ENCODE results near the gene OXNAD1.

The OXNAD1 gene, protein sequence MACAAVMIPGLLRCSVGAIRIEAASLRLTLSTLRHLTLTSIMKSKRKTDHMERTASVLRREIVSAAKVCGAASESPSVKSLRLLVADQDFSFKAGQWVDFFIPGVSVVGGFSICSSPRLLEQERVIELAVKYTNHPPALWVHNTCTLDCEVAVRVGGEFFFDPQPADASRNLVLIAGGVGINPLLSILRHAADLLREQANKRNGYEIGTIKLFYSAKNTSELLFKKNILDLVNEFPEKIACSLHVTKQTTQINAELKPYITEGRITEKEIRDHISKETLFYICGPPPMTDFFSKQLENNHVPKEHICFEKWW

DNA sequence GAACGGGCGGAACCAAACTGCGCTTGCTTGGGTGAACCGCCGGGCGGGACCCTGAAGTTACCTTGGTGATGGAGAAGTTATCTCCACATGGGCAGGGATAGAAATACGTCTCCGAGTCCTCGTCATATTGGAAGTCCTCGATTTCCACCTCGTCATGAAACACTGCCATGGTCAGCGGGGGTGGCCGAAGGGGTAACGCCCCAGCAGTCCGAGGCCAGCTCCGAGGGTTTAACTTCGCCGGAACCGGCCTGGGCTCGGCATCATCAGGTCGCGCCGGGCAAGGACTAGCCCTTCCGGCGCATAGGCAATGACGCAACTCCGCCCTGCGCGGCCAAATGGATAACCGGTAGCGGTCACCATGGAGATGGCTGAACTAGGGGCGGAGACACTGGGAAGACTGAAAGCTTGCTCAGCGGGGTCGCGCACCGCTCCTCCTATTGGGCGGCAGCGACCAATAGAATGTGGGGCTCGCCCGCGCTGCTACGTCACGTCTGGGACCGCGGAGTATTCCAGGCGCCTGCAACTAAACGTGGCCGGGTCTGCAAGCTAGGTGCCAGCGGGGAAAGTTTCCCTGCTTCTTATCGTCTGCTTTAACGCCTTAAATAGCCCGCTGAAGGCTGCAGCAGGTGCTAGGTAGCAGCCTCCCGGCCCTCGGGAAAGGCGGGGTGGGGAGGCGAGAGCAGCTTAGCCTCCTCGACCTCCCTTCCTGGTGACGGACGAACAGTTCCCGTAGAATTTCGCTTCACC lies at the start of gene OXNAD1, which contains the start of gene DPH3:
Gene OXNAD1 (plus strand): TSS at position 505 of the 747 bp plus-strand sequence. CDS start 5,741 bp downstream, outside the sequence.
Gene DPH3 (minus strand): TSS at position 236 of the 747 bp plus-strand sequence. CDS start 67 bp downstream, at position 169.
- no peaks in the 10 kb centered on the region for H3K9me3 Mint-ChIP-seq
- peaks cover 5% of the 10 kb centered on the region for H3K36me3 Mint-ChIP-seq (ENCODE audit: low read depth)
- peak; percentile 99 for DNase-seq (ENCODE audit: low spot score)
- peaks cover 22% of the 10 kb centered on the region for H3K4me1 Mint-ChIP-seq (ENCODE audit: low read depth)
- H3K27me3 Mint-ChIP-seq (ENCODE audit: low read depth), result no peaks in the 10 kb centered on the region
- H3K27ac Mint-ChIP-seq, result peak within 1 kb of the TSS; percentile 99
- peak within 1 kb of the TSS; percentile 98 for H3K4me3 Mint-ChIP-seq

DNA sequence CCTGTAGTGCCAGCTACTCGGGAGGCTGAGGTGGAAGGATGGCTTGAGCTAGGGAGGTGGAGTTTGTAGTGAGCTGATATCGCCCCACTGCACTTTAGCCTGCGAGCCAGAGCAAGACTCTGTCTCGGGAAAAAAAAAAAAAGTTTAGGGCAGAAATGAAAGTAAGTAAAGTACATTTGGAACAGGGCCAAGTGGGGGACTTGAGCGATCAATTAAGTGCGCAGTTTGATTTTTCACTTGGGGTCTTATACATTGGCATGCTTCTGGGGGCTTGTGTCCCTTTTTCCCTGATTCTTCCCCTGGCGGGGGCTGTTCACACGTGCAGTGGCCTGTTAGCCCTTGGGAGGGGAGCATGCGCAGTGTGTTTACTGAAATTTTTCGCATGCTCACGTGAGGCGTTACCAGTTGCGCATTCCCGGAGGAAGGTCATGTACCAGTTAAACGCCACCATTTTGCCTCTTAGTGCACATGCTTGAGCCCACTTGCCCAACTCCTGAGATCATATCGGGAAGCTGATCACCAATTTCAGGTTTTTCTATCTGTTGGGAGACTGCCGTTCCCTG lies 48.6 kb upstream of the OXNAD1 start:
- Mint-ChIP-seq H3K27me3 (ENCODE audit: low read depth) (peaks cover 4% of the 10 kb centered on the region), H3K9me3 (no peaks in the 10 kb centered on the region), H3K4me3 (no peak overlapping the region), H3K36me3 (ENCODE audit: low read depth) (no peaks in the 10 kb centered on the region), H3K4me1 (ENCODE audit: low read depth) (no peaks in the 10 kb centered on the region), H3K27ac (no peak overlapping the region)
- no peak for DNase-seq (ENCODE audit: low spot score)

DNA sequence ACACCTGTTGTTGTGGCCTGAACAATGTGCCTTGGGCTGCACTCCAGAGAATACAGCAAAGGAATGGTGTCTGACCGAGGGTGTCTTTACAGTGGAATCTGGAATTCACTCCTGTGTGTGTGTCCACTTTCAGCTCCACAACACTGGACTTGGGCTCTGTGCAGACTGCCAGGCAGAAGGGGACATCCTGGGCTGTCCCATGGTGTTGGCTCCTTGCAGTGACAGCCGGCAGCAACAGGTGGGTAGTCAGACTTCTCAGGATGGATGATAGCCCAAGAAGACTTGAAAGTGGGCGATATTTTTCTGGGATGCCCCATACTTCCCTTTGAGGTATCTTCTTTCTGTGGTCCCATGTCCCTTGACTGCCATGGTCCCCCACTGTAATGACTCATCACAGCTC lies 45.2 kb upstream of the OXNAD1 start:
- Mint-ChIP-seq H3K27ac (no peak overlapping the region), H3K36me3 (ENCODE audit: low read depth) (no peaks in the 10 kb centered on the region), H3K4me3 (no peak overlapping the region), H3K9me3 (no peaks in the 10 kb centered on the region), H3K27me3 (ENCODE audit: low read depth) (peaks cover 4% of the 10 kb centered on the region), H3K4me1 (ENCODE audit: low read depth) (peaks cover 3% of the 10 kb centered on the region)
- no peak for DNase-seq (ENCODE audit: low spot score)

GRCh38 chr3:16221990-16222389 lies 43.0 kb upstream of the OXNAD1 start:
- no peaks in the 10 kb centered on the region for H3K9me3 Mint-ChIP-seq
- peaks cover 4% of the 10 kb centered on the region for H3K27me3 Mint-ChIP-seq (ENCODE audit: low read depth)

GRCh38 chr3:16222547-16222946 lies 42.5 kb upstream of the OXNAD1 start:
- peaks cover 3% of the 10 kb centered on the region for H3K4me1 Mint-ChIP-seq (ENCODE audit: low read depth)
- H3K27me3 Mint-ChIP-seq (ENCODE audit: low read depth), result peaks cover 4% of the 10 kb centered on the region
- no peak overlapping the region for H3K4me3 Mint-ChIP-seq
- no peak overlapping the region for H3K27ac Mint-ChIP-seq
- no peak for DNase-seq (ENCODE audit: low spot score)
- no peaks in the 10 kb centered on the region for H3K9me3 Mint-ChIP-seq
- H3K36me3 Mint-ChIP-seq (ENCODE audit: low read depth), result no peaks in the 10 kb centered on the region

More at GRCh38 chr3:16221990-16222389, 43.0 kb upstream of the OXNAD1 start:
- Mint-ChIP-seq H3K36me3 (ENCODE audit: low read depth) (no peaks in the 10 kb centered on the region), H3K4me1 (ENCODE audit: low read depth) (peaks cover 3% of the 10 kb centered on the region), H3K4me3 (no peak overlapping the region), H3K27ac (no peak overlapping the region)
- DNase-seq (ENCODE audit: low spot score), result no peak

GRCh38 chr3:16224325-16224724 lies 40.7 kb upstream of the OXNAD1 start:
- H3K27me3 Mint-ChIP-seq (ENCODE audit: low read depth), result peaks cover 7% of the 10 kb centered on the region
- peaks cover 3% of the 10 kb centered on the region for H3K4me1 Mint-ChIP-seq (ENCODE audit: low read depth)
- H3K36me3 Mint-ChIP-seq (ENCODE audit: low read depth), result no peaks in the 10 kb centered on the region
- no peak overlapping the region for H3K27ac Mint-ChIP-seq
- no peaks in the 10 kb centered on the region for H3K9me3 Mint-ChIP-seq
- DNase-seq (ENCODE audit: low spot score), result no peak
- no peak overlapping the region for H3K4me3 Mint-ChIP-seq

DNA sequence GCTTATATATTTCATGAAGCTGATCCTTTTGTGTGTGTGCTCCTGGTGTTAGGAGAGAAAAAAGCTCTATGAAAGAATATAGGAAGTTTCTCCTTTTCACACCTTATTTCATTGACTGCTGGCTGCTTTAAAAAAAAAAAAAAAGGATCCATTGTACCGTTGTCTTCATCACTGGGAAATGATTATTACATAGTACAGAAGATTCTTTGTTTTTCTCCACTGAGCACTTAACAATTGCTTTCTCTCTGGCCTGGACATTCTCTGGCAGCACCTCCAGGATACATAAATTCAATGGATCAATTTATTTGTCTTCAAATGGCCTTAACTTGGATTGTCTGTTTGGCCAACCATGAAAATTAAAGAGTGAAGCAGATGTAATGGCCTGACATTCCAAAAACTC lies 37.4 kb upstream of the OXNAD1 start:
- peaks cover 7% of the 10 kb centered on the region for H3K27me3 Mint-ChIP-seq (ENCODE audit: low read depth)
- H3K9me3 Mint-ChIP-seq, result no peaks in the 10 kb centered on the region
- no peak for DNase-seq (ENCODE audit: low spot score)
- no peak overlapping the region for H3K4me3 Mint-ChIP-seq
- H3K36me3 Mint-ChIP-seq (ENCODE audit: low read depth), result no peaks in the 10 kb centered on the region
- no peak overlapping the region for H3K27ac Mint-ChIP-seq
- peaks cover 3% of the 10 kb centered on the region for H3K4me1 Mint-ChIP-seq (ENCODE audit: low read depth)

DNA sequence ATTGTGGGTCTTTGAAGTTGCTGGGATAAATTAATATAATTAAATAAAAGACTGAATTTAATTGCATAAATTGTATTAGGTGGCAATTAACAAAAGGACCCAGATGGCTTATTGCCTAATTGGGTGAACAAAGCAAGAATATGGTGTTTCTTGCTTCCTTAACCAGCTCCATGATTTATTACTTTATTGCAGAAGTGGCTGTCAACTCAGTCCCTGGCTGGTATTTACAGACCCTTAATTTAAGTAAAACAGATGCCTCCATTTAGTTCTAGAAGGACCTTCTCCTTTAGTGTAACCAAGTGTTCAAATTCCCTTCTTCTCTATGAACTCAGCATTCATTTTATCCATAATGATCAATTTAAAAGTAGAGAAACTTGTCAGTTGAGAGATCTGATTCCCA lies 35.3 kb upstream of the OXNAD1 start:
- Mint-ChIP-seq H3K4me1 (ENCODE audit: low read depth) (no peaks in the 10 kb centered on the region), H3K4me3 (no peak overlapping the region), H3K27ac (no peak overlapping the region), H3K27me3 (ENCODE audit: low read depth) (peaks cover 9% of the 10 kb centered on the region), H3K9me3 (no peaks in the 10 kb centered on the region), H3K36me3 (ENCODE audit: low read depth) (no peaks in the 10 kb centered on the region)
- DNase-seq (ENCODE audit: low spot score), result no peak

DNA sequence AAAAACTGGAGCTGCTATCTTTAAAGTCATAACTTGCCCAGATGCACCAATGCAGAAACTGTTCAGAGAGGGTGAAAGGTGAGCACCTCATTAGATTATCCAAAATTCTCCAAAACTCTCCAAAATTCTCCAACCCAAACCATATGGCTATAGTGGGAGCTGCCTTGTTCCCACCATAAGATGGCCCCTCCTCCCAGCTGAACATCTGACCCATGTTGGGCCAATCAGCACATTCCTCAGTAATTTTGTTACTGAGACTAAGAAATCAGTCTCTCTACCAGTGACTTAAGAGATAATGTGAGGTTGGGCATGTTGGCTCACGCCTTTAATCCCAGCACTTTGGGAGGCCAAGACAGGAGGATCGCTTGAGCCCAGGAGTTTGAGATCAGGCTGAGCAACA lies 33.0 kb upstream of the OXNAD1 start:
- no peak for DNase-seq (ENCODE audit: low spot score)
- H3K9me3 Mint-ChIP-seq, result no peaks in the 10 kb centered on the region
- H3K4me3 Mint-ChIP-seq, result no peak overlapping the region
- H3K4me1 Mint-ChIP-seq (ENCODE audit: low read depth), result no peaks in the 10 kb centered on the region
- peaks cover 9% of the 10 kb centered on the region for H3K27me3 Mint-ChIP-seq (ENCODE audit: low read depth)
- no peak overlapping the region for H3K27ac Mint-ChIP-seq
- H3K36me3 Mint-ChIP-seq (ENCODE audit: low read depth), result no peaks in the 10 kb centered on the region

DNA sequence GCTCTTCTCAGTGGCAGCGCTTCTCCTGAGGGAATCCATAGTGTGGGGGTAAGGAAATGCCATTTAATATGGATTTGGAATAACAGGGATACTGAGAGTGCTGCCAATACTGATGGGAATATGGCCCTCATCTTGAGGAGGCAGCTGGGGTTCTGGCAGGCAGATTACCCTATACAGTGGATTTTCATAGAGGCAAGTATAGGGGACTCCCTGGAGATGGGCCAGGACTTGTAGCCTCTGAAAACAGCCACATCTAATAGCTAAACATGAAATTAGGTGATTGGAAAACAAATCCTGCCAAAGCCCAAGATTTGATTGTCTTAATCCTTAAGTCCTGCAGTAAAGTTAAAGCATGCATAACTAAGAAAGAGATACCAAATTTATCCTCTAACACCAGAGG lies 31.2 kb upstream of the OXNAD1 start:
- Mint-ChIP-seq H3K9me3 (no peaks in the 10 kb centered on the region), H3K4me1 (ENCODE audit: low read depth) (no peaks in the 10 kb centered on the region), H3K4me3 (no peak overlapping the region), H3K27ac (no peak overlapping the region), H3K27me3 (ENCODE audit: low read depth) (peaks cover 2% of the 10 kb centered on the region), H3K36me3 (ENCODE audit: low read depth) (no peaks in the 10 kb centered on the region)
- no peak for DNase-seq (ENCODE audit: low spot score)

DNA sequence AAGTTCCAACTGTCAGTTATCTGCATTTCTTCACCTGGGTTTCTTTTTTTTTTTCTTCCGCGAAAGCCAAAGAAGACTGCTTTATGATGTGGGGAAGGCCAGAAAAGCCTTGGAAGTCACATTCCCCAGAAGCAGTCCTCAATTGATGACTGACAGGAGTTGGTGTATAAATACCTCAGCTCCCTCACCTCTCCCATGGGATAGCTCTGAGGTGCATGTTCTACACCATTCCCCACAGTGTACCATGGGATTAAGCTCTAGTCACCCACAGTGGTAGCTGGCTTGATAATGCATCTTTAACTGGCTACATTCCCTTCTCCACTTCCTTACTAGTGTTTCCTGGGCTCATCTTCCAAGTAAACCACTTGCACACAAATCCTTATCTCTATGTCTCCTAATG lies 30.7 kb upstream of the OXNAD1 start:
- H3K9me3 Mint-ChIP-seq, result no peaks in the 10 kb centered on the region
- peaks cover 2% of the 10 kb centered on the region for H3K27me3 Mint-ChIP-seq (ENCODE audit: low read depth)
- no peaks in the 10 kb centered on the region for H3K4me1 Mint-ChIP-seq (ENCODE audit: low read depth)
- H3K4me3 Mint-ChIP-seq, result no peak overlapping the region
- no peak overlapping the region for H3K27ac Mint-ChIP-seq
- DNase-seq (ENCODE audit: low spot score), result no peak
- H3K36me3 Mint-ChIP-seq (ENCODE audit: low read depth), result no peaks in the 10 kb centered on the region

DNA sequence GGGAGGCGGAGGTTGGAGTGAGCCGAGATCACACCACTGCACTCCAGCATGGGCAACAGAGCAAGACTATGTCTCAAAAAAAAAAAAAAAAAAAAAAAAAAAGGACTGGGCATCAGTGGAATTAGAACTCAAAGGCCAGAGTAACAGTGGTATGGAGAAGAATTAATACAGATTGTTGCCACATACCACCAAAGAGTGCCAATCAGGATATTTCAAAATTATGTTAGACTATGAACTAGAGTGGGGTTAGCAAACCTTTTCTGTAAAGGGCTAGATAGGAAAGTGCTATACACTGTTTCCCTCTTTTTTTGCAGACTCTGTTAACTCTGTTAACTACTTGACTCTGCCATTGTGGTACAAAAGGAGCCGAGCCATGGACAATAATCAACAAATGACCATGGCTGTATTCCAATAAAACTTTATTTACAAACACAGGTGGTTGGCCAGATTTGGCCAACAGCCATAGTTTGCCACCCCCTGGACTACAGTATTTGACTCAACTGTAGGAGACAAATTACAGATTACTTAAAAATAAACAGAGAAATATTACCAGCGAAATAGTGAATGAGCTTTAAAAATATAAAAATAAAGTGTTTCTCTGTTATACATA lies 28.9 kb upstream of the OXNAD1 start:
- Mint-ChIP-seq H3K36me3 (ENCODE audit: low read depth) (no peaks in the 10 kb centered on the region), H3K4me3 (no peak overlapping the region), H3K9me3 (no peaks in the 10 kb centered on the region), H3K27ac (no peak overlapping the region), H3K4me1 (ENCODE audit: low read depth) (peaks cover 3% of the 10 kb centered on the region), H3K27me3 (ENCODE audit: low read depth) (peaks cover 2% of the 10 kb centered on the region)
- DNase-seq (ENCODE audit: low spot score), result no peak

- Mint-ChIP-seq H3K27ac (no peak overlapping the region), H3K9me3 (no peaks in the 10 kb centered on the region), H3K4me3 (no peak overlapping the region), H3K27me3 (ENCODE audit: low read depth) (peaks cover 2% of the 10 kb centered on the region), H3K36me3 (ENCODE audit: low read depth) (no peaks in the 10 kb centered on the region), H3K4me1 (ENCODE audit: low read depth) (peaks cover 3% of the 10 kb centered on the region)
- DNase-seq (ENCODE audit: low spot score), result no peak
Measured at GRCh38 chr3:16236856-16237393, 28.1 kb upstream of the OXNAD1 start.
